Gastroesophageal sphincter (tissue), 3 donors: ENCODE measurements around the gene ZNF814.
"Not testable (repeated sequence)": the region's sequence is repeated elsewhere in the genome, so short reads cannot be mapped to it uniquely, and the experiment has no call there.

ENCODE experiments used
- CTCF ChIP-seq, 4 experiments: fragments of 200-600 bp in 2 of 4; fragments of 450-650 bp in 2 of 4; sonication (generic) in 1 of 4; IDR thresholded peaks; one replicate each; pipeline ENCODE4 v1.5.1; 2017 to 2019; ENCODE audit warnings: antibody characterized with exemption in 4 of 4, mild to moderate bottlenecking in 2 of 4, moderate library complexity in 2 of 4
- POLR2A ChIP-seq, 2 donors: fragments of 450-650 bp; IDR thresholded peaks; one replicate each; pipeline ENCODE4 v1.6.1; 2017; ENCODE audit warnings: antibody characterized with exemption in 2 of 2, mild to moderate bottlenecking in 2 of 2, moderate library complexity in 1 of 2
- POLR2AphosphoS5 ChIP-seq: sonication (generic); formaldehyde crosslinking; IDR thresholded peaks from one replicate; pipeline ENCODE4 v1.6.1; 2017; ENCODE audit warnings: antibody characterized with exemption

- not testable (repeated sequence) for TF ChIP-seq CTCF (IDR thresholded peaks at IDR 0.05); POLR2A (IDR thresholded peaks at IDR 0.05); POLR2AphosphoS5
Observed at GRCh38 chr19:57838622-57839191, 50.1 kb downstream of the ZNF814 start.
